ENCODE measurements around the gene FAM83G.

FAM83G gene

DNA sequence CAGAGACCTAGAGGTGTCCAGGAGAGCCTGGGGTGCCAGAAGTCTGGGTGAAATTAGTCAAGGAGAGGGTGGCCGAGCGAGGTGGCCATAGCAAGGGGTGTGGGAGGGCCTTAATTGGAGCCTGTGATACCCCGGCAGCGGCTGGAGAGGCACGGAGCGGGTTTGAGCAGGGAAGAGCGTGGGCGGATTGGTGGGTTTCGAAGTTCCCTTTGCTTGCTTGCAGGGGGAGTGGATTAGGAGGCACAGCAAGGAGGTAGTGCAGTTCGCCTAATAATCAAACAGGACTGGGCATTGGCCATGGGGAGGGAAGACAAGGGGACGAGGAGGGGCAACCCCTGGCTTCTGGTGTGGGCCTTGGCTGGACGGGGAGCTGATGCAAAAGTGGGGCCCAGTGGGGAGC is 5.4 kb upstream of the FAM83G start:
- DNase-seq = no peak

DNA sequence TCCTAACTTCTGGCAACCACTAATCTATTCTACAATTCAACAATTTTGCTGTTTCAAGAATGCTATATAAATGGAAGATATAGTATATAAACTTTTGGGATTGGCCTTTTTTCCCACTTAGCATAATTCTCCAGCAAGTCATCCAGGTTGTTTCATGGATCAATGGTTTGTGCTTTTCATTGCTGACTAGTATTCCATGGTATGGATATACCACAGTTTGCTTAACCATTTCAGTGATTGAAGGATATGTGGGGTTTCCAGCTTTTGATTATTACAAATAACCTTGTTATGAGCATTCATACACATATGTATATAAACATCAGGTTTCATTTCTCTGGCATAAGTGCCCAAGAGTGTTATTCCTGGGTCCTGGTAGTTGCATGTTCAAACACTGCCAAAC is 2.1 kb upstream of the FAM83G start:
- no peak for DNase-seq

DNA sequence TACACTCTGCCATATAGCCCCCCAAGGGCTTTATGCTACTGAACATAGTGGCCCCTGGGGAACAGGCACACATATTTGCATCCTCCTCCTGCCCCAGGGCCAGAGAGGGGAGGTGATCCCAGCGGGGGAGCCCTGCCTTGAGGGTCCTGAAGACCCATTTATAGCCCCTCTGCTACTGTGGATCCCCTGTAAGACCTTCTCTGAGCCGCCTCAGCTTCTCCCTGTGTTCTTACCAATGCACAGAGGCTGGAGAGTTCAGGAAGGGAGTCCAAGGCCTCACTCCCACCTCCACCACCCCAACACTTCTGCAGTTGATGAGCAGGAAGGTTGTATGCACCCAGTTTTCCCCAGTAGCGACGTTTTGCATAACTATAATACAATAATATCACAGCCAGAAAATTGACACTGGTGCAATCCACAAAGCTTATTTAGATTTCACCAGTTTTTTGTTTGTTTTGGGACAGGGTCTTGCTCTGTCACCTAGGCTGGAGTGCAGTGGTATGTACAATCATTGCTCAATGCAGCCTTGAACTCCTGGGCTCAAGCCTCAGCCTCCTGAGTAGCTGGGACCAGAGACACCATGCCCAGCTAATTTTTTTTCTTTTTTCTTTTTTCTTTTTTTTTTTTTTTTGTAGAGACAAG is 1.3 kb upstream of the FAM83G start:
- no peak for DNase-seq

- DNase-seq = no peak
Measured at GRCh38 chr17:19005137-19005773, 691 bp upstream of the FAM83G start.

- peak; percentile 94 for DNase-seq
Measured at GRCh38 chr17:19003543-19004420, 782 bp downstream of the FAM83G start.

DNA sequence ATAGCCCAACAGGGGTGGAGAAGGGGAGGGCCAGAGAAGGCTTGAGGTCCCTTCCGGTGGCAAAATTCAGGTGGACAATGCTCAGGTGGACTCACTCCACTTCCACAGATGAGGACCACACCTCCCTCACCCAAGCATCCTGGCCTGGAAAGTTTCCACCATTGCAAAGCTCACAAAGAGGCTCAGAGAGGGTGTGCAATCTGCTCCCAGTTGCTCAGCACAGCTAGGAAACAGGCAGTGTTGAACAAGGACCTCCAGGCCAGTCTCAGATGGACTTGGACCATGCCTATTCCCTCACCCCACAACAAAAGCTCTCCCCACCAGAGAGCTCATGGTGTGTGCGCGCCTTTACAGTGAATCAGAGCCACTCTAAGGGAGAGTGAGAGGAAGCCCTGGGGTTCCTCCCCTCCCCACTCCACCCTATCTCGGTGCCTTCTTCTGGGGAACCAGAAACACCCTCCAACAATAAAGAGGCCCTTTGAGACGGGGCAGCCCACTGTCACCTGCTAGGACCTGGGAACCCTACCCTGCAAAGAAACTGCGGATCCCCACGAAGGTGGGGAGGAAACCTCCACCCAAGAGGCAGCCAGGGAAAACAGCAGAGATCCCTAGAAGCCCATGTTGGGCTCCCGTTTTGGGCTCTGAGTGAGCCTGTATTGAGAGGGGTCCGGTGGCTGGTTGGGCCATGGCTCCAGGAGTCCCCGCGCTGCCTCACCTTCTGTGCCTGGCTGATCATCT is 1.6 kb downstream of the FAM83G start:
- DNase-seq = no peak

DNA sequence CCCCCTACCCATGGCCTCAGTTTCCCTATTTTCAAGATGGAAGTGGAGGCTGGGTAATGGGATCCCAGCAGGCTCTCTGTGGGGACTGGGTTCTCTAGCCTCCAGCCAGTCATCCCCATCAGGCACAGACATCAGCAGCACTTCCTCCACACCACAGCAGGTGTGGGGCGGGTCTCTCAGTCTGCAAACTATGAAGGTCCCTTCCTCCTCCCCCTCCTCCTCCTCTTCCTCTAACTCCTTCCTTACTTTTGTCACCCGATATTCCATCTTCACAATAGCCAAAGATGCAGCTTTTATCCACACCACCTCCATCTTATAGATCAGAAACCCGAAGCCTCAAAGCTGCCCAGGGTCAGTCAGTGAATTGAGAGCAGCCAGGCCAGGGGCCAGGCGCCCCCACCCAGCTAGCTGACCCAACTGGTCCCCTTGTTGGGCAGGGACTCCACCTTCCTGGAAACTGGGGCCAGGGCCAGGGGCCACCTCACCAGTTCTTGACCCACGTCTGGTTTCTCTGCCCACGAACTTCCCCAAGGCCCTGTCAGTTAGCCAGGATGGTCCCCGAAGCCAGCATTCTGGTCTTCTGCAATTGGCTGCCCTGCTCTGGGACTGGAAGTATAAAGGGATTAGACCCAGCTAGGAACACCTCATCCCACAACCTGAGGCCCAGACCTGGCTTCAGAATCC is 2.5 kb downstream of the FAM83G start:
- no peak for DNase-seq

GRCh38 chr17:19000531-19001325 is 3.8 kb downstream of the FAM83G start:
- DNase-seq = no peak

- no peak for DNase-seq
Measured at GRCh38 chr17:18999911-19000310, 4.7 kb downstream of the FAM83G start.

GRCh38 chr17:18999394-18999793 is 5.2 kb downstream of the FAM83G start:
- no peak for DNase-seq

- DNase-seq = no peak
Measured at GRCh38 chr17:18997650-18998196, 6.8 kb downstream of the FAM83G start.

GRCh38 chr17:18996458-18996857 is 8.1 kb downstream of the FAM83G start:
- no peak for DNase-seq

GRCh38 chr17:18995220-18995619 is 9.3 kb downstream of the FAM83G start:
- no peak for DNase-seq

- no peak for DNase-seq
Measured at GRCh38 chr17:18994631-18995030, 9.9 kb downstream of the FAM83G start.

- DNase-seq = no peak
Measured at GRCh38 chr17:18993905-18994526, 10.5 kb downstream of the FAM83G start.

DNA sequence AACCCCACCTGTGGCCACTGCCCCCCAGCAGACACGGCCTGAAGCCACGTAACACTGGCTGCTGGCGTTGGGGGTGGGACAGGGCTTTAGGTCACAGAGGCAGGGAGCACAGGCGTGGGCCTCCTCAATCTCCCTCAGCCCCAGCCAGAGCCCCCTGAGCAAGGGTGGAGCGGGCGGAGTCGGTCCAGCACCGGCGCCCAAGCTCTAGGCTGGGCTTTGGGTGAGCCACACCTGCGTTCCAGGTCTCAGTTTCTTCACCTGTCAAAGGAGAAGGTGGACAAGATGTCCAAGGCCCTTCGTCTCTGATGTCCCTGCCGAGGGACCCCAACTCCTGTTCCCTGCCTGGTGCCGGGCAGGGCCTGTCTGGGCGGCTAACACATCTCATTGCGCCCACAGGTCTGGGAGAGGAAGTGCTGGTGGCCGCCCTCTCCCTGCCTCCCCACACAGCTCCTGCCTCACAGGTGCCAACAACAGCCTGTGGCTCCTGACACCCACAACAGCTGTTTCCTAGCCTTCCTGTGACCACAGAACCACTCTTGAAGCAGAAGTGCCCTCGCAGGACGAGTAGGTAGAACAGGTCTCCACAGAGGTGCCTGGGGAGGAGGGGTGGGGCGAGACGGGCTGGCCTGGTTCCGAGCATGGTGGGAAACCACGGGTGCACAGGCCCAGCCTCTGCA is 12.0 kb downstream of the FAM83G start:
- no peak for DNase-seq

DNA sequence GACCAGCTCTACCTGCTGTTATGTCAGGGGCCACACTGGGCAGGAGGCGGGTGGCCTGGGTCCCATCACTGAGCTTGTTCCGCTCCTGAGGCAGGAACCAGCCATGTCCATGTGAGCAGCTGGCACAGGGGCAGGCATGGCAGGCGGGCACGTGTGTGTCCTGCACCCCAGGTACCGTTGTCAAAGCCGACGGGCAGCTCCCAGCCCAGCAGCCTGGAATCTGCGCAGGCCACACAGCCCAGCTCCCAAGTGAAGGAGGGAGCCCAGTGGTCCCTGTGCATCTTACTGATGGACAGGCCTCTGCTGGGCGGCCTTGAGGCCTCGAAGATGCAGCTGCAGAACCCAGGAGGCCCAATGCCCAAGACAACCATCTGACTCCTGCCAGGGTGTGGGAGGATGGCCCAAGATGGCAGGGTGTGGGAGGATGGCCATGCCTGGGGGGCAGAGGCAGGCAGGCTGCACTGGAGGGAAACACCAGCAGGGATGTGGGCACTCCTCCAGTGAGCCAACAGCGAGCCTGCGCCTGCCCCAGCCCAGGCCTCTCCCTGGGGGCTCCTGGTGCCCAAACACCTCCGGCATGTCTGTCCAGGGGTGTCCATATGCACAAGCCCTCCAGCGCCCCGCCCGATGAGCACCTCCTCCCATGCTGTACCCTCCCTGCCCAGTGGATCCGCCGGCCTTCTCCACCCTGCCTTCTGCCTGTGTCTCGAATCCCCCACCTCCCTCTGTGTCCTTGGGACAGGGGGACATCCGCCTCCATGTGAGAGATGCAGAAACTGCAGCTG is 12.8 kb downstream of the FAM83G start:
- DNase-seq = no peak

DNA sequence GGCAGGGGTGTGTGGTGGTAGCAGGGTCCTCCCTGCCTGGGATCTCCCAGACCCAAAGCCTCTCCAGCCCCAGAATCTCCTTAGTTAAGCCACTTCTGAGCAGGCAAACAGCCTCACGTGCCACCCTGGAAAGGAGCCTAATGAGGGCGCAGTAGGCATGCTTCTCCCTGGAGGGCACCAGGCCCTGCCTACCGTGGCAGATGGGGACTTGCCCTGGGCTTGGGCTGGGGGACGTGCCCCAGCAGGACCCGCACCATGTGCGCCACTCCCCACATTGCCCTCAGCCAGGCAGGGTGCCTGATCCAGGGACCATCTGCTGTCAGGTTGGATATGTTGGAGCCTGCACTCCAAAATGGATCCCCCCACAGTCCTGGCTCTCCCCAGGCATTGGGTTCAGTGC is 14.2 kb downstream of the FAM83G start:
- no peak for DNase-seq

DNA sequence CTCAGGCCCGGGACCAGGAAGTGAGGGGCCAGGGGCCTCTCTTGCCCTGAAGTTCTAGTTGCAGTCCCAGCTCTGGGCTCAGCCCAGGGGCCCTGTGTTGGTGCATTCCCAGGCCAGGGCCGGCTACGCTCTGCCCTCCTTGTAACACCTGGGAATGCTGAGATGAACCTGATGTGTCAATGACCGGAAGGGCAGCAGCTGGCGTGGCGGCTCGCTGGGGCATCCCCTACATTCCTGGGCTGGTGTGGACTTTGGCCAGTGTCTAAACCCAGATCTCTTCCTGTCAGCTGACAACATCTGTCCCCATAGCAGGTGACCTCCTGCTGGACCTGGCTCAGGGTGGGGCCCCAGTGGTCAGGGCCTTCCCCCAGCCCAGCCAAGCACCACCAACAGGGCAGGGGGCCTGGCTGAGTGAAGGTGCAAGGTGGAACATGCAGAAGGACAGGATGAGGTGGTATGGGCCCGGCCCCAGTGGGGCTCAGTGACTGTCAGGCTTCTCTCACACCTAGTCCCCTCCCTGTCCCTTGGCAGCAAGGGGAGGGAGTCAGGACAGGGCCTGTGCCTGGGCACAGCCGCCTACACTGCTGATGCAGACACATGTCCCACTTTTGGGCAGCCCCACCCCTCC is 15.9 kb downstream of the FAM83G start:
- no peak for DNase-seq

All from islet precursor cell (in vitro differentiated cells).